CD4-positive, CD25-positive, alpha-beta regulatory T cell (primary cell): ENCODE data around the gene TXLNA. TPM values are rescaled to one million over a fixed set of nuclear protein-coding genes. Genes with fewer than 3 reads are reported as not detected.

Experiments used
- ATAC-seq, 2 donors: fragments of 150-1000 bp; cut with Tn5 transposase; one replicate each; pipeline ENCODE4 v1.10.0; 2021; ENCODE audit warnings: low read depth in 2 of 2, moderate number of reproducible peaks in 2 of 2, moderate library complexity in 1 of 2
- DNase-seq, 3 donors: peaks; one replicate each; pipeline versions ENCODE4 v3.0.0 to v3.0.0-alpha.2; 2012 to 2022; ENCODE audit warnings: mixed read lengths in 1 of 3
- H3K27ac ChIP-seq: one replicate; pipeline ENCODE4 v1.7.0; 2013; ENCODE audit warnings: mild to moderate bottlenecking, low read length; ENCODE audit not compliant: insufficient read depth, poor library complexity, severe bottlenecking
- H3K27me3 ChIP-seq: one replicate; pipeline ENCODE4 v1.7.0; 2013; ENCODE audit warnings: low read length; ENCODE audit not compliant: control insufficient read depth, insufficient read depth
- H3K36me3 ChIP-seq: one replicate; pipeline ENCODE4 v1.7.0; 2013; ENCODE audit warnings: mild to moderate bottlenecking, low read length, moderate library complexity; ENCODE audit not compliant: control insufficient read depth, insufficient read depth
- H3K4me1 ChIP-seq: 2 replicates; pipeline ENCODE4 v1.7.0; 2013; ENCODE audit warnings: mild to moderate bottlenecking, low read length; ENCODE audit not compliant: insufficient read depth, control insufficient read depth, poor library complexity, severe bottlenecking
- H3K4me3 ChIP-seq: one replicate; pipeline ENCODE4 v1.7.0; 2013; ENCODE audit warnings: low read depth, mild to moderate bottlenecking, low read length, moderate library complexity
- H3K9me3 ChIP-seq, 2 experiments: 1 replicate in 1 of 2; 2 replicates in 1 of 2; pipeline ENCODE4 v1.7.0; 2013; ENCODE audit warnings: low read length in 2 of 2, mild to moderate bottlenecking in 1 of 2, moderate library complexity in 1 of 2; ENCODE audit not compliant: control insufficient read depth in 2 of 2
- H3K27ac Mint-ChIP-seq, 3 donors: one replicate each; pipeline ENCODE4 v1.8.0; 2020 to 2022; ENCODE audit warnings: mild to moderate bottlenecking in 3 of 3, mixed read lengths in 3 of 3, moderate library complexity in 2 of 3
- H3K27me3 Mint-ChIP-seq: one replicate; pipeline ENCODE4 v1.8.0; 2022; ENCODE audit warnings: mild to moderate bottlenecking, mixed read lengths
- H3K36me3 Mint-ChIP-seq: one replicate; pipeline ENCODE4 v1.8.0; 2020; ENCODE audit warnings: mixed read lengths
- H3K4me1 Mint-ChIP-seq, 4 donors: one replicate each; pipeline ENCODE4 v1.8.0; 2020 to 2022; ENCODE audit warnings: mixed read lengths in 4 of 4, mild to moderate bottlenecking in 1 of 4
- H3K4me3 Mint-ChIP-seq, 4 donors: one replicate each; pipeline ENCODE4 v1.8.0; 2020 to 2022; ENCODE audit warnings: mild to moderate bottlenecking in 4 of 4, mixed read lengths in 4 of 4, moderate library complexity in 3 of 4
- H3K9me3 Mint-ChIP-seq, 7 donors: one replicate each; pipeline ENCODE4 v1.8.0; 2020 to 2022; ENCODE audit warnings: mixed read lengths in 7 of 7, mild to moderate bottlenecking in 3 of 7, moderate library complexity in 2 of 7
- polyA plus RNA-seq, 4 donors: library from polyadenylated mRNA; unstranded; fragments of 300-500 nt; fragmentation: Illumina TruSeq; gene quantifications; one replicate each; pipeline ENCODE4 v1.2.3, GENCODE V29; 2021
- total RNA-seq: library from RNA; stranded (reverse); gene quantifications from one replicate; pipeline ENCODE4 v1.2.3, GENCODE V29; 2022

The TXLNA gene
- total and polyA plus RNA-seq, 5 donors from 2014 or later, result 22.4 to 30.9 (median 25.0) TPM

DNA sequence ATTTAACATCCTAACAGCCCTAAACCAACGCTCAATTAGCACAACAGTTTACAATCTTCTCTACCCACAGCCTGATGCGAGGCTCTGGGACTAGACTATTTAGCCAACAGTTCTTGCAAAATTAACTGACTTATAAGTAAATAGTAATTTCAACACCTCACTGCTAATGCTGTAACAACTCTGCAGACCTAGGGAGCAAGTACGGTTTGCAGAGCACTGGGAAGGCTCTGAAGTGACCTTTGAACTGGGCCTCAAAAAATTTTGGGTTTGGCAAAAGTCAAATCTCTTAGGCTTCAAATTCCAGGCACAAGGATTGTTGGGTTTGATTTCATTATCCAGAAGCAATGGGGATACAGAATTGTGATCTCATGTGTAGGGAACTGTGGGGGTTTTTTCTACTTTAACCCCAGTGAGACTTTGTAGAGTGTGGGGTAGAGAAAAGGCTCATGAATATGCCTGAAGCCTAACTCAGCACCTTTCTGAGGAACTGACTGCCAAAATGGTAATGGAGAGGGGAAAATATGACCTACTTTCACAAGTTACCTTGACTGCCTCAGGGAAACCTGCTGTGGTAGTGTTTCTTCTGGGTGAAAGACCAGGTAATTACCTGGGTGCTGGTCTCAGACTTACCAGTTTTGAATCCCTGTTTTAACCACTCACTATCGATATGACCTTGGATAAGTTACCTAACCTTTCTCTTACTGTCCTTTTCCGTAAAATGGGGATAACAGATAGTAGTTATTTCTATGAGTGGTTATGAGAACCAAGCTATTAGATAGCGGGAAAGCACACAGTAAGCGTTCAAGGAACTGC, 889 bp upstream of the TXLNA start:
- DNase-seq, result no peak
- peak overlapping the region; percentile 90 to 96 (median 95) for H3K27ac Mint-ChIP-seq
- H3K9me3 ChIP-seq, result no peaks in the 10 kb centered on the region
- H3K27me3 ChIP-seq, result no peaks in the 10 kb centered on the region
- ATAC-seq, result no peak
- peaks cover 6% of the 10 kb centered on the region for H3K36me3 ChIP-seq
- peak overlapping the region; percentile 85 to 100 (median 93) for H3K4me3 Mint-ChIP-seq
- H3K36me3 Mint-ChIP-seq, result peaks cover 9% of the 10 kb centered on the region
- peak overlapping the region; percentile 83 for H3K4me3 ChIP-seq
- peak overlapping the region; percentile 85 for H3K27ac ChIP-seq
- H3K27me3 Mint-ChIP-seq, result no peaks in the 10 kb centered on the region
- peaks cover 39% of the 10 kb centered on the region for H3K4me1 ChIP-seq
- H3K4me1 Mint-ChIP-seq, result peaks cover 10 to 43% (median 28%) of the 10 kb centered on the region in 4 donors
- H3K9me3 Mint-ChIP-seq, result peaks cover 0 to 1% (median 0%) of the 10 kb centered on the region in 7 donors

DNA sequence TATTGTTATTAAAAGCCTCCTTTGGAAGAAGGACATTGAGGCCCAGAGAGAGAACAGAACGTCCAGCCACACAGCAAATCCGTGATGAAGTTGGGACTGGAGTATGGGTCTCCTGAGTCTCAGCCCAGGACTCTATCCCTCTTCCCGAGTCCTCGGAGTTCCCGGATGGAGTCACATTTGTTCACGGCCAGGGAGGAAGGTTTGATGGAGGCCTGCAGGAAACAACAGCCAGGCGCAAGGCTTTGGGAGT, 357 bp upstream of the TXLNA start:
- peaks cover 42% of the 10 kb centered on the region for H3K4me1 ChIP-seq
- DNase-seq (no peak), ATAC-seq (no peak)
- Mint-ChIP-seq H3K36me3 (peaks cover 12% of the 10 kb centered on the region), H3K9me3 (peaks cover 0 to 1% (median 0%) of the 10 kb centered on the region in 7 donors), H3K4me3 (peak overlapping the region; percentile 85 to 100 (median 93)), H3K27me3 (no peaks in the 10 kb centered on the region), H3K4me1 (peaks cover 10 to 47% (median 30%) of the 10 kb centered on the region in 4 donors), H3K27ac (peak overlapping the region; percentile 90 to 96 (median 95))
- peak overlapping the region; percentile 85 for H3K27ac ChIP-seq
- H3K36me3 ChIP-seq, result peaks cover 10% of the 10 kb centered on the region
- H3K27me3 ChIP-seq, result no peaks in the 10 kb centered on the region
- no peaks in the 10 kb centered on the region for H3K9me3 ChIP-seq
- peak overlapping the region; percentile 83 for H3K4me3 ChIP-seq

DNA sequence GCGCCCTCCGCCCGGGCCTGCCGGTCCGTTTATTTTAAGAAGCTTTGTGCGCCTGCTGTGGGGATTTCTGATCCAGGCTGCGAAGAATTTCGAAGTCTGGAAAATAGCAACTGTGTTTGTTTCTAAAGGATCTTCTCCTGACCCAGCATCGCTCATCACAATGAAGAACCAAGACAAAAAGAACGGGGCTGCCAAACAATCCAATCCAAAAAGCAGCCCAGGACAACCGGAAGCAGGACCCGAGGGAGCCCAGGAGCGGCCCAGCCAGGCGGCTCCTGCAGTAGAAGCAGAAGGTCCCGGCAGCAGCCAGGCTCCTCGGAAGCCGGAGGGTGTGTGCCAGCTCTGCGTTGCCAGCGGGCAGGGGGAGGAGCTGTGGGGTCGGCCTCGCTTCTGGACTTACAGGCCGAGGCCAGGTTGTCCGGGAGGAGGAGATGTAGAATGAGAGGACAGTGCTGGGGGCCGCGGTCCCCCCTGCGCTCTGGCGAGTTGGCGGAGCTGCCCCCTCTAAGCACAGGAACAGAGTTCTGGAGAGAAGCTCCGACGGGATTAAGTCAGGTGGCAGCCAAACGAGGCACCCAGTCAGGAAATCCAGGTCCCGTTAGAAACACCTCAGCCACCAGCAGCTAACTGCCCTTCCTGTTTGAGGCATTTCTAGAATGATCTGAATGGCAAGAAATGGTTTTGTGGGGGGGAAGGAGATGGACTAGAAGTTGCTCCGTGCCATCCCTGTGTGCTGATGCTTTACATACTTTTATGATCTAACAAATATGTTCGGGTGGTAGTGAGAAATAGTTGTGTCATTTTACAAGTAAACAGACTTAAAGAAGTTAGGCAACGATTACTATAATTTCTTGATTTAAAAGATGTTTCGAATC, 948 bp downstream of the TXLNA start:
- Histone ChIP-seq H3K4me3 (peak overlapping the region; percentile 82), H3K27ac (peak overlapping the region; percentile 85), H3K27me3 (no peaks in the 10 kb centered on the region), H3K4me1 (peaks cover 48% of the 10 kb centered on the region), H3K36me3 (peaks cover 21% of the 10 kb centered on the region), H3K9me3 (no peaks in the 10 kb centered on the region)
- H3K27ac Mint-ChIP-seq, result peak overlapping the region; percentile 74 to 91 (median 90)
- H3K4me3 Mint-ChIP-seq, result peak overlapping the region; percentile 85 to 100 (median 92)
- ATAC-seq (no peak), DNase-seq (peak; percentile 11 to 50 (median 20))
- H3K4me1 Mint-ChIP-seq, result peaks cover 10 to 58% (median 37%) of the 10 kb centered on the region in 4 donors
- H3K36me3 Mint-ChIP-seq, result peaks cover 22% of the 10 kb centered on the region
- H3K9me3 Mint-ChIP-seq, result peaks cover 0 to 1% (median 0%) of the 10 kb centered on the region in 7 donors
- no peaks in the 10 kb centered on the region for H3K27me3 Mint-ChIP-seq

DNA sequence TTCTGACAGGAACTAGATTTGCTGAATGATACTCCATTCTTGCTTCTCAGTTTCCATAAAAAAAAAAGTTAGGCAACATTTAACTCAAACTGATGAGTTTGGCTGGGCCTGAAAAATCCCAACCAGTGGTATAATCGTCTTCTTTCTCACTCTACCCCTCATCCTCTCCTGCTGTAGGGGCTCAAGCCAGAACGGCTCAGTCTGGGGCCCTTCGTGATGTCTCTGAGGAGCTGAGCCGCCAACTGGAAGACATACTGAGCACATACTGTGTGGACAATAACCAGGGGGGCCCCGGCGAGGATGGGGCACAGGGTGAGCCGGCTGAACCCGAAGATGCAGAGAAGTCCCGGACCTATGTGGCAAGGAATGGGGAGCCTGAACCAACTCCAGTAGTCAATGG, 1.6 kb downstream of the TXLNA start:
- ATAC-seq (no peak), DNase-seq (no peak)
- Histone ChIP-seq H3K27ac (peak overlapping the region; percentile 85), H3K9me3 (no peaks in the 10 kb centered on the region), H3K4me3 (peak overlapping the region; percentile 82), H3K36me3 (peaks cover 22% of the 10 kb centered on the region), H3K4me1 (peaks cover 48% of the 10 kb centered on the region), H3K27me3 (no peaks in the 10 kb centered on the region)
- H3K4me3 Mint-ChIP-seq, result peak overlapping the region; percentile 85 to 100 (median 92)
- no peaks in the 10 kb centered on the region for H3K27me3 Mint-ChIP-seq
- peaks cover 14 to 60% (median 40%) of the 10 kb centered on the region in 4 donors for H3K4me1 Mint-ChIP-seq
- peaks cover 0 to 1% (median 0%) of the 10 kb centered on the region in 7 donors for H3K9me3 Mint-ChIP-seq
- peak overlapping the region; percentile 74 to 91 (median 90) for H3K27ac Mint-ChIP-seq
- H3K36me3 Mint-ChIP-seq, result peaks cover 24% of the 10 kb centered on the region

DNA sequence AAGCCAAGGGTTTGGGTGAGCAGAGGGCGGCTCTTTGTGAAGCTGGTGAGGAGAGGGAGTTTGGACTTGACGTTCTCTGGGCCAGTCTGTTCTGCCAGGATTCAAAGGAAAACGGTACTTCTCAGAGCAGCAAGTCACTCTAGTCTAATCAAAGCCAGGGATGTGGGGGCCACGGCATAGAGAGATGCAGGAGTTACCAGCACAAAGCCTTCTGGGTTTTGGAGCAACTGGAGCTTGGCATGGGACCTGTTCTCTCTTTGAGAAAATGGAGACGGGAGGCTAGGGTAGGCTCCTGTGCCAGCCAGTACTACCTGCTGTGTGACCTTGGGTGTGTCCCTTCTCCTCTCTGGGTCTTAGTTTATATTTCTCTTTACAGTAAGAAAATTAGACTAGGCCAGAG, 2.1 kb downstream of the TXLNA start:
- Histone ChIP-seq H3K4me1 (peaks cover 48% of the 10 kb centered on the region), H3K27ac (peak overlapping the region; percentile 47), H3K9me3 (no peaks in the 10 kb centered on the region), H3K36me3 (peaks cover 27% of the 10 kb centered on the region), H3K27me3 (no peaks in the 10 kb centered on the region), H3K4me3 (no peak overlapping the region)
- H3K4me3 Mint-ChIP-seq, result peak overlapping the region; percentile 85 to 100 (median 92)
- H3K27me3 Mint-ChIP-seq, result no peaks in the 10 kb centered on the region
- ATAC-seq (no peak), DNase-seq (no peak)
- H3K4me1 Mint-ChIP-seq, result peaks cover 17 to 65% (median 45%) of the 10 kb centered on the region in 4 donors
- H3K36me3 Mint-ChIP-seq, result peaks cover 29% of the 10 kb centered on the region
- H3K27ac Mint-ChIP-seq, result peak overlapping the region; percentile 74 to 91 (median 90)
- peaks cover 0 to 1% (median 0%) of the 10 kb centered on the region in 7 donors for H3K9me3 Mint-ChIP-seq

DNA sequence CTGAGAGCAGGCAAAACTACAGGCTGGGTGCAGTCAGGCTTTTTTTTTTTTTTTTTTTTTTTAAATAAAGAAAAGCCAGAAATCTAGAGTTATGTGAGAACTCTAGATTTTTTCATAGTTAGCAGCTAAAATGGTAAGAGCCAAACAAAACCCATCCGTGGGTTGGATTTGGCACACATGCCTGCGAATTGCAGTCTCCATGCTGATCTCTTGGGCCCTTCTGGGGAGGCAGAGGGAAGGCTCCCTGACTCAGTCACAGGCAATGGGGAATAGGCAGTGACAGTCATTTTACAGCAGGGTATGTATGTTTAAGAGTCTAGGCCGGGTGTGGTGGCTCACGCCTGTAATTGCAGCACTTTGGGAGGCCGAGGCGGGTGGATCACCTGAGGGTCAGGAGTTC, 2.6 kb downstream of the TXLNA start:
- Histone ChIP-seq H3K36me3 (peaks cover 30% of the 10 kb centered on the region), H3K4me1 (peaks cover 48% of the 10 kb centered on the region), H3K27me3 (no peaks in the 10 kb centered on the region), H3K27ac (peak overlapping the region; percentile 47), H3K4me3 (no peak overlapping the region), H3K9me3 (no peaks in the 10 kb centered on the region)
- Mint-ChIP-seq H3K27me3 (no peaks in the 10 kb centered on the region), H3K4me3 (peak overlapping the region; percentile 58 to 100 (median 68)), H3K4me1 (peaks cover 17 to 66% (median 48%) of the 10 kb centered on the region in 4 donors), H3K27ac (peak overlapping the region in 2 of 3 donors; percentile 55 to 90), H3K36me3 (peaks cover 31% of the 10 kb centered on the region), H3K9me3 (peaks cover 0 to 1% (median 0%) of the 10 kb centered on the region in 7 donors)
- DNase-seq, result no peak
- no peak for ATAC-seq

DNA sequence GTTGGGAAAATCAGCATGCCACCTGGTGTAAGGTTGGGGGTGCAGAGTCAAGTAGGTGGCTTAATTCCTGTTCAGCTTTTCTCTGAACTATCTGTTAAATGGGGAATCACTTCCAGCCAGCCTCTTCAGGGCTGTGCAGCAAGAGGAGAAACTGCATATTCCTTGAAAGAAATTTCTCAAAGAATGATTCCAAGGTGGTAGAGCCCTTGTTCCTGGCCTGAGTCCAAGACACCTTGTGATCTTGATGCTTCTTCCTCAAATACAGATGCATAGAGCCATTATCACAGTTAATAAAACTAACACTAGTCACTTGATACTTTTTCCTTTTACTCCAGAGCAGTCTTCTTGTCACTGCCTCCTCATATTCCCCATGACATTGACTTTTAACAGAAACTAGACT, 5.2 kb downstream of the TXLNA start:
- H3K27me3 ChIP-seq, result no peaks in the 10 kb centered on the region
- no peak overlapping the region for H3K27ac ChIP-seq
- H3K4me1 Mint-ChIP-seq, result peaks cover 17 to 59% (median 46%) of the 10 kb centered on the region in 4 donors
- no peaks in the 10 kb centered on the region for H3K27me3 Mint-ChIP-seq
- peak overlapping the region in 1 of 3 donors; percentile 34 for H3K27ac Mint-ChIP-seq
- ATAC-seq, result no peak
- no peaks in the 10 kb centered on the region for H3K9me3 ChIP-seq
- peaks cover 38% of the 10 kb centered on the region for H3K4me1 ChIP-seq
- H3K4me3 Mint-ChIP-seq, result peak overlapping the region in 3 of 4 donors; percentile 7 to 80 (median 38)
- peaks cover 51% of the 10 kb centered on the region for H3K36me3 Mint-ChIP-seq
- peaks cover 0 to under 1% (median 0%) of the 10 kb centered on the region in 7 donors for H3K9me3 Mint-ChIP-seq
- peaks cover 53% of the 10 kb centered on the region for H3K36me3 ChIP-seq
- H3K4me3 ChIP-seq, result no peak overlapping the region
- no peak for DNase-seq
